NK-92 (cell line): ENCODE data around the gene CELF5.
A peak's percentile ranks its signal among the peaks of the same experiment; 100 is the strongest.

Experiments
- DNase-seq: peaks from one replicate; lab custom pipeline; 2025; ENCODE audit not compliant: unreplicated experiment; lab: John Stamatoyannopoulos, UW

Gene CELF5

GRCh38 chr19:3224346-3225168, at the start of gene CELF5:
Gene CELF5, plus strand, starts transcription at chr19:3224661. Its CDS starts 79 bp downstream, at chr19:3224740.
- DNase-seq, result no peak

GRCh38 chr19:3175781-3176714, 48.4 kb upstream of the CELF5 start:
- no peak for DNase-seq

GRCh38 chr19:3176715-3177501, 47.6 kb upstream of the CELF5 start:
- DNase-seq, result no peak

GRCh38 chr19:3178377-3178972, 46.0 kb upstream of the CELF5 start, which contains the start of gene S1PR4:
Gene S1PR4, plus strand, starts transcription at chr19:3178769. Its CDS starts 24 bp downstream, at chr19:3178793.
- DNase-seq, result no peak

GRCh38 chr19:3178973-3179738, 45.3 kb upstream of the CELF5 start:
- DNase-seq, result no peak

GRCh38 chr19:3179739-3180293, 44.6 kb upstream of the CELF5 start:
- no peak for DNase-seq

GRCh38 chr19:3183721-3184641, 40.5 kb upstream of the CELF5 start:
- DNase-seq, result no peak

- no peak for DNase-seq
These were observed 39.5 kb upstream of the CELF5 start for GRCh38 chr19:3184847-3185460.

GRCh38 chr19:3185461-3186159, 38.9 kb upstream of the CELF5 start, which contains the start of gene NCLN:
Gene NCLN, plus strand, starts transcription at chr19:3185930. Its CDS starts 101 bp downstream, at chr19:3186031.
- DNase-seq, result peak; percentile 43

GRCh38 chr19:3186160-3186688, 38.2 kb upstream of the CELF5 start:
- no peak for DNase-seq

GRCh38 chr19:3186891-3187661, 37.4 kb upstream of the CELF5 start:
- no peak for DNase-seq

- no peak for DNase-seq
These were observed 36.6 kb upstream of the CELF5 start for GRCh38 chr19:3187662-3188511.

GRCh38 chr19:3188627-3189596, 35.5 kb upstream of the CELF5 start:
- DNase-seq, result no peak
